Adipocyte (in vitro differentiated cells): ENCODE measurements around the gene EMP3.
A peak's percentile ranks its signal among the peaks of the same experiment; 100 is the strongest.
"Not testable (repeated sequence)": the region's sequence is repeated elsewhere in the genome, so short reads cannot be mapped to it uniquely, and the experiment has no call there.

Source experiments
- DNase-seq: peaks from one replicate; pipeline ENCODE4 v3.0.0-alpha.2; 2015; ENCODE audit warnings: low read depth
- H3K27me3 ChIP-seq: replicated peaks from 2 replicates; pipeline ENCODE4 v1.7.0; 2013; ENCODE audit warnings: mild to moderate bottlenecking, low read length, moderate library complexity; ENCODE audit not compliant: control insufficient read depth, insufficient read depth
- H3K36me3 ChIP-seq: 2 replicates; pipeline ENCODE4 v1.7.0; 2013; ENCODE audit warnings: low read length, mild to moderate bottlenecking, moderate library complexity; ENCODE audit not compliant: control insufficient read depth, insufficient read depth, severe bottlenecking
- H3K4me1 ChIP-seq: 2 replicates; pipeline ENCODE4 v1.7.0; 2013; ENCODE audit warnings: mild to moderate bottlenecking, low read length, moderate library complexity; ENCODE audit not compliant: control insufficient read depth, insufficient read depth
- H3K4me3 ChIP-seq: 2 replicates; pipeline ENCODE4 v1.7.0; 2013; ENCODE audit warnings: mild to moderate bottlenecking, low read length, moderate library complexity
- H3K9ac ChIP-seq: 2 replicates; pipeline ENCODE4 v1.7.0; 2013; ENCODE audit warnings: mild to moderate bottlenecking, low read length, moderate library complexity
- H3K9me3 ChIP-seq: 2 replicates; pipeline ENCODE4 v1.7.0; 2013; ENCODE audit warnings: mild to moderate bottlenecking, low read length, moderate library complexity; ENCODE audit not compliant: control insufficient read depth

EMP3 gene, protein sequence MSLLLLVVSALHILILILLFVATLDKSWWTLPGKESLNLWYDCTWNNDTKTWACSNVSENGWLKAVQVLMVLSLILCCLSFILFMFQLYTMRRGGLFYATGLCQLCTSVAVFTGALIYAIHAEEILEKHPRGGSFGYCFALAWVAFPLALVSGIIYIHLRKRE

GRCh38 chr19:48325265-48325910, at the start of gene EMP3:
TSS of gene EMP3 (plus strand) at chr19:48325552. CDS start at chr19:48326845, 1,293 bp downstream.
- Histone ChIP-seq H3K36me3 (peaks cover 18% of the 10 kb centered on the region), H3K9ac (peak within 1 kb of the TSS; percentile 93), H3K27me3 (no peaks in the 10 kb centered on the region), H3K9me3 (no peaks in the 10 kb centered on the region), H3K4me1 (peaks cover 32% of the 10 kb centered on the region), H3K4me3 (peak within 1 kb of the TSS; percentile 85)
- DNase-seq = peak; percentile 98

DNA sequence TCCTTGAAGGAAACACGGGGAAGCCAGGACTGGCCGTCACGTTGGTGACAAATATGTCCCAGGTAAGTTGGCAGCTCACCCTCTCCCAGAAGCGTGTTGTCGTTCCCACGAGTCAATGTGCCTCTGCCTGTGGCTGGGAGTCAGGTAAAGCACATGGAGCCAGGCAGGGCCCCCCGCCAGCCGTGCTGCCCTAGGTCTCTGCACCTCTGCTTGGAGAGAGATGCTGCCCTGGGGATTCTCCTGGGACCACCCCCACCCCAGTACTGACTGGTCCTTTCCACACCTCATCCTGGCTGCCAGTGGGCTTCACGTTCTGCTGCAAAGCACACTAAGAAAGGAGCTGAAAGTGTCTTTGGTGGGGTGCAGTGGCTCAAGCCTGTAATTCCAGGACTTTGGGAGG, 45.6 kb upstream of the EMP3 start:
- peaks cover 11% of the 10 kb centered on the region for H3K27me3 ChIP-seq

GRCh38 chr19:48283908-48284307, 41.4 kb upstream of the EMP3 start:
- no peaks in the 10 kb centered on the region for H3K36me3 ChIP-seq
- H3K9me3 ChIP-seq = peaks cover 24% of the 10 kb centered on the region
- no peak overlapping the region for H3K9ac ChIP-seq
- peaks cover 5% of the 10 kb centered on the region for H3K27me3 ChIP-seq
- DNase-seq = peak; percentile 89
- no peak overlapping the region for H3K4me3 ChIP-seq
- H3K4me1 ChIP-seq = peaks cover 4% of the 10 kb centered on the region

More for the DNA sequence above, 45.6 kb upstream of the EMP3 start:
- H3K9ac ChIP-seq = no peak overlapping the region
- no peak overlapping the region for H3K4me3 ChIP-seq
- no peak for DNase-seq
- no peaks in the 10 kb centered on the region for H3K36me3 ChIP-seq
- H3K9me3 ChIP-seq = peaks cover 4% of the 10 kb centered on the region
- no peaks in the 10 kb centered on the region for H3K4me1 ChIP-seq

- H3K27me3 ChIP-seq = peaks cover 5% of the 10 kb centered on the region
- H3K9me3 ChIP-seq = peaks cover 24% of the 10 kb centered on the region
- H3K36me3 ChIP-seq = no peaks in the 10 kb centered on the region
- H3K4me1 ChIP-seq = peaks cover 4% of the 10 kb centered on the region
- peak; percentile 32 for DNase-seq
- H3K4me3 ChIP-seq = no peak overlapping the region
- no peak overlapping the region for H3K9ac ChIP-seq
Measured at GRCh38 chr19:48284896-48285295, 40.5 kb upstream of the EMP3 start.

- no peaks in the 10 kb centered on the region for H3K36me3 ChIP-seq
- H3K9me3 ChIP-seq = peaks cover 24% of the 10 kb centered on the region
- peaks cover 15% of the 10 kb centered on the region for H3K4me1 ChIP-seq
- no peak overlapping the region for H3K9ac ChIP-seq
- no peaks in the 10 kb centered on the region for H3K27me3 ChIP-seq
- no peak for DNase-seq
- no peak overlapping the region for H3K4me3 ChIP-seq
Measured at GRCh38 chr19:48287748-48288147, 37.6 kb upstream of the EMP3 start.

DNA sequence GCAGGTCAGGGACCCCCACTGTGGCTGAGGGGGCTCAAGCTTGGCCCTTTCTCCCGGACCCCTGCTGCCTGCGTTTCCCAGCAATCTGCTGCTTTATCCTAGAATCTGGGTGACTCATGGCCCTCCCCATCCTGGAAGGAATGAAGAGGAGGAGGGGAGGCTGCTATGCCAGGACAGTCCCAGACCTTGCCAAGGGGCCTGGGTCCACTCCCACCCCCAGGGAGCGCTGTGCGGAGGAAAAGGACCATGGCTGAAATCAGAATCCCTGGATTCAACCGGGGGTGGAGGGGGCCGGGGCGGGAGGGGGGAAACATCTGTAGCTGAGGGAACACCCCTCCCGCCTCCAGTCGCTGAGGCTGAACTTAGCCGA, 35.0 kb upstream of the EMP3 start:
- H3K27me3 ChIP-seq = peaks cover 2% of the 10 kb centered on the region
- peaks cover 15% of the 10 kb centered on the region for H3K4me1 ChIP-seq
- peaks cover 20% of the 10 kb centered on the region for H3K9me3 ChIP-seq
- H3K4me3 ChIP-seq = peak overlapping the region; percentile 78
- peak overlapping the region; percentile 54 for H3K9ac ChIP-seq
- peak; percentile 61 for DNase-seq
- H3K36me3 ChIP-seq = no peaks in the 10 kb centered on the region

DNA sequence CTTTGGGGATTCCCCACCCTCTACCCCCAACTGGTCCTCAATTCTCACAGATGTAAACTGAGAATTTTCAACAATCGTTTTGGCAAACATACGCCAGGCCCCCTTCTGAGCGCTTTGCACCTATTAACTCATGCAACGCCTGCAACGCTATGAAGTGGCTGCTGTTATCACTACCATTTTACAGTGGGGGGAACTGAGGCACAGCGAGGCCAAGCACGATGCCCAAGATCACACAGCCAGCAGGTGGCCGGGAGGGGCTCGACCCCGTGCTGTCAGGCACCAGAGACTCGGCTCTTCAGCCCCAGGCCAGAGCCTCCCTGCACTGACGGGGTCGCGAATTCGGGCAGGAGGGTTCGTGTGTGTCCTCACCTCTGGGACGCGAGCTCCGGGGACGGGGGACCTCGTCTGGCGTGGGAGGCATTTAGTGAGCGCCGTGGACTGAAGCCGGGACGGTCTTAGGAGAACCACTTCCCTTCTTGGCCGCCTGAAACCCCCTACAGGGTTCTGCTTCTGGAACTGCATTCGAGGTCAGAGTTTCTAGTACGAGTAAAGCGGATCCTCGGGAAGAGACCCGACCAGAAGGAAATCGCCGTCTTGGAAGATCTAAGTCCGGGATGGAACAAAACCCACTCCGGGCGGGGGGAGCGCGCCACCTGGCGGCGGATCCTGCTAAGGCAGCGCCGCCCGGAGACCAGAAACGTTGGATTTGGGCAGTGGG, 34.4 kb upstream of the EMP3 start:
- Histone ChIP-seq H3K9ac (peak overlapping the region; percentile 58), H3K4me3 (peak overlapping the region; percentile 78), H3K36me3 (no peaks in the 10 kb centered on the region), H3K4me1 (peaks cover 15% of the 10 kb centered on the region), H3K9me3 (peaks cover 14% of the 10 kb centered on the region), H3K27me3 (peaks cover 6% of the 10 kb centered on the region)
- peak; percentile 89 for DNase-seq

- not testable (repeated sequence) for DNase-seq, H3K4me3 ChIP-seq, H3K9ac ChIP-seq, H3K27me3 ChIP-seq, H3K36me3 ChIP-seq, H3K9me3 ChIP-seq
- peaks cover 15% of the 10 kb centered on the region for H3K4me1 ChIP-seq
Measured at GRCh38 chr19:48291489-48291815, 33.9 kb upstream of the EMP3 start.

- Histone ChIP-seq H3K4me3 (no peak overlapping the region), H3K4me1 (peaks cover 14% of the 10 kb centered on the region), H3K27me3 (peaks cover 10% of the 10 kb centered on the region), H3K9ac (no peak overlapping the region), H3K36me3 (no peaks in the 10 kb centered on the region), H3K9me3 (no peaks in the 10 kb centered on the region)
- peak; percentile 58 for DNase-seq
Measured at GRCh38 chr19:48292798-48293197, 32.6 kb upstream of the EMP3 start.

DNA sequence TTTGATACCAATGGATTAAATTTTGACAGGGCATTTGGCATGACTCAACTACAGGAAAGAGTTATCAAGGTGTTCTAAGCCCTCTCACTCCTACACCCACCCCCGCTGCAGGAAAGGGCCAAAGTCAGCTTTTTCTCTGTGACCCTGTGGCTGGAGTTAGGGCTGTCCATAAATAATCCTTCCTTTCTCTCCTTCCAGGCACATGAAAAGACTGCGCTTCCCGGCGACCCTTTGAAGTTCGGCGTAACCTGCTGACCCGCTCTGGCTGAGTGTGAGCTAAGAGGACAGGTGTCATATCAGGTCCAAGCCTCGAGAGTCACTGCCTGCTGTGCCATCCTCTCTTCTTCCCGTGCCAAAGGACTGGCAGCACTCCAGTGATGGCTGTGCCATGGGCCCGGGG, 29.9 kb upstream of the EMP3 start:
- no peak for DNase-seq
- H3K9ac ChIP-seq = no peak overlapping the region
- H3K36me3 ChIP-seq = no peaks in the 10 kb centered on the region
- H3K27me3 ChIP-seq = peaks cover 10% of the 10 kb centered on the region
- peaks cover 6% of the 10 kb centered on the region for H3K4me1 ChIP-seq
- H3K9me3 ChIP-seq = no peaks in the 10 kb centered on the region
- no peak overlapping the region for H3K4me3 ChIP-seq

DNA sequence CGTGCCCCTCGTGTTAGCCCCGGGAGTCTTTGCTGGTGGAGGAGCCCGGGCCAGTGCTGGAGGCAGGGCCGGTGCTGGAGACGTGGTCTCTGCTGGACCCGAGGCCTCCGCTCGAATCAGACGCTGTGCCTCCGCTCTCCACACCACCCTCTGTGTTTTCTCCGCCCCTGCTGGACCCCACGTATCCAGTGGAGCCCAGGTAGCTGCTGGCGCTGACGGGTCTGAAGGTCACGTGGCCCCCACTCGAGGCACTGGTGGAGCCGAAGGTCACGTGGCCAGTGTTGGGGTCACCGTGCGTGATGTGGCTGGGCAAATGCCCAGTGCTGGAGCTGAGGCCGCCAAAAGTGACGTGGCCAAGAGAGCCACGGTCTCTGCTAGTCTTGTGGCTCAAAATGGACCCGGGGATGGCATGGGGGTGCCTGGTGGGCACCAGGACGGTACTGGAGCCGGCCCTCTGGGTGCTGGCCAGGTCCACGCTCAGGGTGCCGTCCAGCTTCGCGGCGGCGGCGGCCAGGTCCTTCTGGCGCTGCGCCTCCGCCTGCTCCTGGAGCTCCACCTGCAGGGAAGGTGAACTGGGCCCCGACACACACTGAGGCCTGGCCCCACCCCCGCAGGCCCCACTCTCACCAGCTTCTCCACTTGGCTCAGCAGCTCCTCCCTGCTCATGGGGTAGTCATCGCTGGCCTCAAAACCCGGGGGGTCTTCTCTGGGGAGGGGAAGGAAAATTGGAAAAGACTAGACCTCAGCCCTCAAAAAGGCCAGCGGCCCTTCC, 28.2 kb upstream of the EMP3 start:
- Histone ChIP-seq H3K9ac (no peak overlapping the region), H3K27me3 (peaks cover 20% of the 10 kb centered on the region), H3K9me3 (no peaks in the 10 kb centered on the region), H3K4me1 (no peaks in the 10 kb centered on the region), H3K36me3 (no peaks in the 10 kb centered on the region), H3K4me3 (no peak overlapping the region)
- DNase-seq = no peak
